ENCODE results near the gene HACD2. TPM values are rescaled to one million over a fixed set of nuclear protein-coding genes. Genes with fewer than 3 reads are reported as not detected.

The HACD2 gene
- total RNA-seq, 4 donors from 2014 or later: 24.9 to 51.6 (median 36.0) TPM

DNA sequence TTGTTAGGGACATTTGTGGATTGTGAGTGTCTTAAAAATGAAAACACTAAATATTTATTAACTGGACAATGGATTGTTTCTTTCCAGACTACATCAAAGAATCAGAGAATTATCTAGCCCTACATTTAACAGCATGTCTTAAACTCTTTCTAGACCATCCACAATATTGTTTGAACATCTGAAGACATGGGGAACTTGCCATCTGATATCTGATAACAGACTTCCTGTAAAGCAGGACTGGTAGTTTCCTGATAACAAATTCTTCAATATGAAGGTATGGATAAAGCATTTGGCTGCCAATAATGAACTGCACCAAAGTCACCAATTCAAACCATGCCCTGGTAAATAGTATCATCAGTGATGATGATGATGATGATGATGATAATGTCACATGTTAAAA is 26.2 kb upstream of the HACD2 start:
- Histone ChIP-seq H3K9me3 (no peaks in the 10 kb centered on the region), H3K4me3 (no peak overlapping the region), H3K27me3 (no peaks in the 10 kb centered on the region), H3K36me3 (peaks cover 0 to 21% (median 5%) of the 10 kb centered on the region in 3 donors), H3K4me1 (no peaks in the 10 kb centered on the region), H3K27ac (no peak overlapping the region)
- DNase-seq (ENCODE audit: low spot score in 2 of 2): no peak
- TF ChIP-seq, protein P1, sequence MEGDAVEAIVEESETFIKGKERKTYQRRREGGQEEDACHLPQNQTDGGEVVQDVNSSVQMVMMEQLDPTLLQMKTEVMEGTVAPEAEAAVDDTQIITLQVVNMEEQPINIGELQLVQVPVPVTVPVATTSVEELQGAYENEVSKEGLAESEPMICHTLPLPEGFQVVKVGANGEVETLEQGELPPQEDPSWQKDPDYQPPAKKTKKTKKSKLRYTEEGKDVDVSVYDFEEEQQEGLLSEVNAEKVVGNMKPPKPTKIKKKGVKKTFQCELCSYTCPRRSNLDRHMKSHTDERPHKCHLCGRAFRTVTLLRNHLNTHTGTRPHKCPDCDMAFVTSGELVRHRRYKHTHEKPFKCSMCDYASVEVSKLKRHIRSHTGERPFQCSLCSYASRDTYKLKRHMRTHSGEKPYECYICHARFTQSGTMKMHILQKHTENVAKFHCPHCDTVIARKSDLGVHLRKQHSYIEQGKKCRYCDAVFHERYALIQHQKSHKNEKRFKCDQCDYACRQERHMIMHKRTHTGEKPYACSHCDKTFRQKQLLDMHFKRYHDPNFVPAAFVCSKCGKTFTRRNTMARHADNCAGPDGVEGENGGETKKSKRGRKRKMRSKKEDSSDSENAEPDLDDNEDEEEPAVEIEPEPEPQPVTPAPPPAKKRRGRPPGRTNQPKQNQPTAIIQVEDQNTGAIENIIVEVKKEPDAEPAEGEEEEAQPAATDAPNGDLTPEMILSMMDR (IDR thresholded peaks at IDR 0.05): no peak
- TF ChIP-seq POLR2A (IDR thresholded peaks at IDR 0.05) (no peak), EP300 (IDR thresholded peaks at IDR 0.05) (no peak)

DNA sequence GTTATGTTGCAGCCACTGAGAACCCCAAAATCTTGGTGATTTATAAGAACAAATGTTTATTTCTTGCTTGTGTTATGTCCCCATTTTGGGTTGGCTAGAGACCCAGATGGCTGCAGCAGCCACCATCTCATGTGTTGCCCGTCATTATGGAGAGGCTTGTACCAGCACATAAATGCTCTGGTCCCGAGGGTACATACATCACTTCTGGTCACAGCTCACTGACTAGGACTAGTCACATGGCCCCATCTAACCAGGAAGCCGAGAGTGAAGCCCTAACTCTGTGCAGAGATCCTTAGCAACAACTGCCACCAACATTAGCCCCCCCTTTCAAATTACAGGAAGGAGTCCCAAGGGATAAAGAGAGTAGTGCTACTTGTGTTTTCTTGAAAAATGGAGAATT is 25.5 kb upstream of the HACD2 start:
- Histone ChIP-seq H3K36me3 (peaks cover 0 to 21% (median 5%) of the 10 kb centered on the region in 3 donors), H3K9me3 (no peaks in the 10 kb centered on the region), H3K27ac (no peak overlapping the region), H3K27me3 (no peaks in the 10 kb centered on the region), H3K4me3 (no peak overlapping the region), H3K4me1 (no peaks in the 10 kb centered on the region)
- DNase-seq (ENCODE audit: low spot score in 2 of 2): no peak
- 78 to 91% methylated on average over 3 of the region's 3 CpGs for WGBS, 2 donors
- TF ChIP-seq POLR2A (IDR thresholded peaks at IDR 0.05): no peak
- TF ChIP-seq, protein P1 (IDR thresholded peaks at IDR 0.05): no peak
- no peak for TF ChIP-seq EP300 (IDR thresholded peaks at IDR 0.05)

DNA sequence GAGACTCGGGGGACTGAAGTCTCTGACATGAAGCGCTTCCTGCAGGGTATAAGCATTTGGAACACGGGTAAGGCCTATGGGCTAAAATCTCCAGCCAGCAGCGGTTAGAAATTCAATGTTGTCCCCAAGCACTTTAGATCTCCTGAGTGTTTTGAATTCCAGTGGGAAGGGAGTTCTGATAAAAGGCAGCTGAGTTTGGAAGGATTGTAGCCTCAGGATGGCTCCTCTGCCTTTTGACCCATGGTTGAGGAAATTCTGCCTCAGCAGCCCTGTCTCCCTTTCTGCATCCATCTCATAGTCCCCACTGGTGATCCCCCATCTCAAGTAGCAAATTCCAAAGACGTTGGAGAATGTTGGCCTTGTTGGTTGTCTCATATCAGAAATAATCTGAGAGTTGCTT is 24.2 kb upstream of the HACD2 start:
- Histone ChIP-seq H3K36me3 (peaks cover 0 to 21% (median 5%) of the 10 kb centered on the region in 3 donors), H3K27ac (no peak overlapping the region), H3K27me3 (no peaks in the 10 kb centered on the region), H3K4me1 (no peaks in the 10 kb centered on the region), H3K4me3 (no peak overlapping the region), H3K9me3 (no peaks in the 10 kb centered on the region)
- 79 to 86% methylated on average over 5 of the region's 5 CpGs for WGBS, 2 donors
- no peak for DNase-seq (ENCODE audit: low spot score in 2 of 2)
- TF ChIP-seq, protein P1 (IDR thresholded peaks at IDR 0.05): no peak
- no peak for TF ChIP-seq POLR2A (IDR thresholded peaks at IDR 0.05)
- no peak for TF ChIP-seq EP300 (IDR thresholded peaks at IDR 0.05)

DNA sequence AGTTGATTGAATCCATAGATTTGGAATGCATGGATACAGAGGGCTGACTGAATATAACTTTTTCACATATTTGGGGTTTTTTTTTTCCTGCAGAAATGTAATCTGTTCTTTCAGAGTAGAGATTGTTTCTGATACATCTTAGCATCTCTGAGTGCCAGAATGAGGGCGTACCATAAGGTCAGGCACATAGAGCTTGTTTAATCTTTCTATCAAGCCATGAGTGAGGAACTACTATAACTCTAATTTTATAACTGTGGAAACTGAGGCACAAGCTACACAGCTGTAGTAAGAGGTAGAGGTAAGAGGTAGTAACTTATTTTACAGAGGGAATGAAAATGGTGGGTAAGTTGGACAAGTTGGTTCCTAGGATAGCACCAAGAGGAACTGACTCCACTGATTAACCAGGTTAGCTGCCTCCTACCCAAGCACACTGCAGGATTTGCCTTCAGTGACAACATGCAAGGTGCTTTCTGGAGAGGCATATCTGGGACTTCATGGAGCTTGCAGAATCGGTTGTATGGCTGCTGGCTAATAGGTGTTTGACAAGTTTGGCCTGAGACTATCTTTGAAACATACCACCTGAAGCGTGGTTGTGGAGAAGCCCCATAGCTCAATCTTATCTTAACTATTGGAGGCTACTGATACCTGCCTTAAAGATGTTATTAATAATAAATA is 23.5 kb upstream of the HACD2 start:
- 91 to 96% methylated on average over 3 of the region's 3 CpGs for WGBS, 2 donors
- Histone ChIP-seq H3K4me1 (no peaks in the 10 kb centered on the region), H3K27ac (no peak overlapping the region), H3K9me3 (no peaks in the 10 kb centered on the region), H3K4me3 (no peak overlapping the region), H3K36me3 (peaks cover 0 to 14% (median 5%) of the 10 kb centered on the region in 3 donors), H3K27me3 (no peaks in the 10 kb centered on the region)
- TF ChIP-seq, protein P1 (IDR thresholded peaks at IDR 0.05): no peak
- no peak for TF ChIP-seq EP300 (IDR thresholded peaks at IDR 0.05)
- TF ChIP-seq POLR2A (IDR thresholded peaks at IDR 0.05): no peak
- no peak for DNase-seq (ENCODE audit: low spot score in 2 of 2)

DNA sequence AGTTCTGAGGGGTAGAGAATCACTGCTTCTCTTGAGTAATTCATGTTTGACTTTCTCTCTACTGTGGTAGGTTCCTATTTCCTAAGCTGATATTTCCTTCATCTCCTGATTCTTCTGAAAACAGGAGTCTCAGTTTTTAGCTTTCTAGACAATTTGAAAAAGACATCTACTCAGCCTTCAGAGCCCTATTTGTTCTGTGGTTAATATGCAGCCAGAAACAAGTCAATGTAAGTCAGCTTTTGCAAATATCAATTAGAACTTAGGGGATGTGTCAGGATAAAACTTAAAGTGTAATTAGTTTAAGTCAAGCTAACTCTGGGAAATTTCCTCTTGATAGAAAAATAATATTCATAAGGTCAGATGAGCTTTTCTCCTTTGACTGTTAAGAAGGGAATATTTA is 21.7 kb upstream of the HACD2 start:
- Histone ChIP-seq H3K4me3 (no peak overlapping the region), H3K36me3 (peaks cover 0 to 5% (median 0%) of the 10 kb centered on the region in 3 donors), H3K9me3 (no peaks in the 10 kb centered on the region), H3K27ac (no peak overlapping the region), H3K27me3 (no peaks in the 10 kb centered on the region), H3K4me1 (no peaks in the 10 kb centered on the region)
- no peak for DNase-seq (ENCODE audit: low spot score in 2 of 2)
- TF ChIP-seq, protein P1 (IDR thresholded peaks at IDR 0.05): no peak
- TF ChIP-seq POLR2A (IDR thresholded peaks at IDR 0.05) (no peak), EP300 (IDR thresholded peaks at IDR 0.05) (no peak)

All from tibial nerve (tissue), 4 donors.